Effector memory CD8-positive, alpha-beta T cell (primary cell): ENCODE data around the gene RDH13.
A peak's percentile ranks its signal among the peaks of the same experiment; 100 is the strongest.

ENCODE experiments used
- ATAC-seq: fragments of 150-1000 bp; cut with Tn5 transposase; replicated peaks from 2 replicates; pipeline ENCODE4 v1.10.0; 2021; ENCODE audit warnings: mild to moderate bottlenecking, moderate library complexity
- DNase-seq, 3 experiments: peaks; one replicate each; pipeline ENCODE4 v3.0.0; 2021
- H3K27ac Mint-ChIP-seq, 2 donors: one replicate each; pipeline ENCODE4 v1.8.0; 2022; ENCODE audit warnings: mild to moderate bottlenecking in 2 of 2, mixed read lengths in 2 of 2, moderate library complexity in 2 of 2
- H3K27me3 Mint-ChIP-seq, 2 donors: one replicate each; pipeline ENCODE4 v1.8.0; 2022; ENCODE audit warnings: mixed read lengths in 2 of 2
- H3K36me3 Mint-ChIP-seq: one replicate; pipeline ENCODE4 v1.8.0; 2022; ENCODE audit warnings: mild to moderate bottlenecking, moderate library complexity, mixed read lengths; ENCODE audit not compliant: insufficient read depth
- H3K4me1 Mint-ChIP-seq, 2 donors: one replicate each; pipeline ENCODE4 v1.8.0; 2022; ENCODE audit warnings: low read depth in 2 of 2, mixed read lengths in 2 of 2
- H3K4me3 Mint-ChIP-seq, 2 donors: one replicate each; pipeline ENCODE4 v1.8.0; 2022; ENCODE audit warnings: mild to moderate bottlenecking in 2 of 2, mixed read lengths in 2 of 2, moderate library complexity in 2 of 2
- H3K9me3 Mint-ChIP-seq, 2 donors: one replicate each; pipeline ENCODE4 v1.8.0; 2022; ENCODE audit warnings: mixed read lengths in 2 of 2

Gene RDH13

DNA sequence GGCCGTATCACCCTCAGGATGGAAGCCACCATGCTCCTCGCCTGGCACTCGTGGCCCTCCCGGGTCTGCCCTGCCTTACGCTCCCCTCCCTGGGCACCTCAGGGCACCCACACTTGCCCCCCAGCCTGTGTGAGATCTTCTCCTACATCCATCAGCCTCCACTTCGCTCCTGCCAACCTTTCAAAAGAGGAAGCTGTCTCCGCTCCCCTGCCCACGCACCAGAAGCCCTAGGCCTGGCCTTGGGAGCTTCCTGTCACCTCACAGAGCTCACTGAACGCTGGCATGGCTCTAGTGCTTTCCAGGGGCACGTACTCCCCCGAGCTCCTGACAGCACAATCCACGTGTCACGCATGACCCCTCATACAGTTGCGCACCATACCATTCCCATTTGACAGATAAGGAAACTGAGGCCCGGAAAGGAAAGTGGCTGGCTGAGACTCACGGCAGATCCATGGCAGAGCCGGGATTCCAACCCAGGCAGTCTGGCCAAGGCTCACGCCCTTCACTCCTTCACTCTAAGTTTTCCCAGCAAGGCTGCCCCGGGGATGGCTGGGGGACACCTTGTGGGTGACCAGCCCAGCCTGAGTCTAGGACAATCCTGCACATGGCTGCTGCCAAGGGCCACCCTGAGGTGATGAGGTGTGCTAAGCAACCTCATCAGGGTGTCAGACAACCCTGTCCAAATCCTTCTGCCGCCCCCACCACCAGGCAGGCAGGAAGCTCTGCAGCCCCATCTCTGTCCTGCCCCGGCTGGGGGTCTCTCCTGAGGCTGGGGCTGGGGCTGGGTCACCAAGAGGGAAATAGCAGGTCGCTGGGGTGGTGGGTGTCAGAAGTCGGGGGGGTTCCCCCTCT lies 35.1 kb upstream of the RDH13 start:
- H3K4me1 Mint-ChIP-seq, result peaks cover 0 to 4% of the 10 kb centered on the region in 2 donors
- H3K27ac Mint-ChIP-seq, result no peak overlapping the region
- no peaks in the 10 kb centered on the region for H3K9me3 Mint-ChIP-seq
- H3K4me3 Mint-ChIP-seq, result no peak overlapping the region
- peaks cover 25% of the 10 kb centered on the region for H3K36me3 Mint-ChIP-seq
- no peak for ATAC-seq
- H3K27me3 Mint-ChIP-seq, result no peaks in the 10 kb centered on the region
- DNase-seq, result no peak

GRCh38 chr19:55096061-55096701 lies 33.2 kb upstream of the RDH13 start:
- ATAC-seq (no peak), DNase-seq (no peak)
- peaks cover 0 to 4% of the 10 kb centered on the region in 2 donors for H3K4me1 Mint-ChIP-seq
- H3K4me3 Mint-ChIP-seq, result no peak overlapping the region
- no peaks in the 10 kb centered on the region for H3K9me3 Mint-ChIP-seq
- no peak overlapping the region for H3K27ac Mint-ChIP-seq
- no peaks in the 10 kb centered on the region for H3K27me3 Mint-ChIP-seq
- peaks cover 12% of the 10 kb centered on the region for H3K36me3 Mint-ChIP-seq

- Mint-ChIP-seq H3K27me3 (no peaks in the 10 kb centered on the region), H3K4me1 (peaks cover 0 to 6% of the 10 kb centered on the region in 2 donors), H3K36me3 (peaks cover 12% of the 10 kb centered on the region), H3K27ac (no peak overlapping the region), H3K9me3 (no peaks in the 10 kb centered on the region), H3K4me3 (no peak overlapping the region)
- ATAC-seq, result no peak
- DNase-seq, result no peak
These were observed 32.5 kb upstream of the RDH13 start for GRCh38 chr19:55095260-55096060.

DNA sequence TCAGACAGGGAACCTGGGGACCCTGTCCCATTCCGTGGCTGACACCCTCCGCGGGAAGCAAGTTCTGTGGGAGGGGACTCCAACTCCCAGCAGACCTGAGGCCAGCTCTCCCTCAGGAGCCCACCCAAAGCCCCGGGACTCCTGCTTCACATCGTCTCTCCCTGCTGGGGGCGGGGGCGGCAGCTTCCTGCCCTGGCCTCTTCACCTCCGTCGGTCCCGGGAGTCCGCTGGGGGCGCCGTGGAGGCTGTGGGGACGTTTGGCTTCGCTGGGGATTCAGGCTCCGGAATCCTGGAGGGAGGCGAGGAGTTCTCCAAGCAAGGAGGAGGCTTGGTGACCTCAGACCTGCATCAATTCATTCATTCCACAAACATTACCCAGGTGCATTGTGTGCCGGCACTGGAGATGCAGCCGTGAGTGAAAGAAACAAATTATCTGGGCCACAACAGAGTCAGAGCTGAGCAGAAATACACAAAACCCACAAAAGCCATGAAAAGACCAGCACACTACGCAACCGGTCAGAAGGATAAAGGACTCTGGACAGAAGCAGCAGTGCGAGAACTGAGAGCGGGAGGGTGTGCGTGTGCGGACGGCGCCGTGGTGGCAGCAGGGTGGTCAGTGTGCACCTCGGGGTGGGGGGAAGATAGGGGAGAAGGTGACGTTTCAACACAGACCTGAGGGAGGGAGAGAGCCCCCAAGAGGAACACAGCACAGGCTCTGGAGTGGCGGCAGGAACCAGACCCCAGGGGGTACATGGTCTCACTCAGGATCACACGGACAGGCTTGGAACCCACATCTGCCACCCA lies 31.7 kb upstream of the RDH13 start:
- DNase-seq (no peak), ATAC-seq (no peak)
- Mint-ChIP-seq H3K9me3 (no peaks in the 10 kb centered on the region), H3K27ac (no peak overlapping the region), H3K4me3 (no peak overlapping the region), H3K36me3 (peaks cover 17% of the 10 kb centered on the region), H3K4me1 (peaks cover 2 to 3% of the 10 kb centered on the region in 2 donors), H3K27me3 (no peaks in the 10 kb centered on the region)

DNA sequence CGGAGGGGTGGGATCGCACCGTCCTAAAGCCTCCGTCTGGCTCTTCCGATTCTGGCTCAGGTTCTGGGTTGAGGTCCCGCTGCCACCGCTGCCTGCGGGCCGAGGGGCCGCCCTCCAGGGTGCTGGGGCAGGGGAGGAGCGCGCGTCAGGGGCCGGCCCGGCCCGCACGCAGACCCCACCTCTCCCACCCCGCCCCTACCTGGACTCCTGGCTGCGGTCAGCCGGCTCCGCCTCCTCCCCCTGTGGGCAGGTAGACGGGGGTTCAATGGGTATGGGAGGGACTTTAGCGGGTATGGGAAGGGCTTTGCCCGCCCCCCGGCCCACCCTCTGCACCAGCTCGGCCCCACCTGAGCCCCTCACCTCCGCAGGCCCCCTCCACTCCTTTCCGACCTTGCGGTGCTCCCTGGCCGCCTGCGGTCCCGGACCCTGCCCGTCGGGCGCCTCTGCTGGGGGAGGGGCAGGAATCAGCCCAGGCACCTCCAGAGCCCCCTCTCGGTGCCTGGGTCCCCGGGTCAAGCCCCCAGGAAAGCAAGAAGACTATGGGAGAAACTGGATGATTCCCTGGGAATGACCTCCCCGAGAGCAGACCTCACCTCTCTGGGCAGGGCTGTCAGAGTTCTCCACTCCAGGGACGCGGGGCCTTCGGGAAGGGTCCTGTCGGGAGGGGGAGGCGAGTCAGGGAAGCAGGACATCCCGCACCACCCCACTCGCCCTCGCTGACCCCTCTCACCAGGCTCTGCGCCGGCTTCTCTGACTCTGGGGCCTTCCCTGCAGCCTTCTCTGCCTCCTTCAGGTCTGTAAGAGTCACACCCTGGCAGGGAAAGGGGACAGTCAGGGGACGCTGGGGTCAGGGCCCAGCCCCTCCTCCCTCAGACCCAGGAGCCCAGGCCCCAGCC lies 29.7 kb upstream of the RDH13 start:
- H3K9me3 Mint-ChIP-seq, result no peaks in the 10 kb centered on the region
- no peak overlapping the region for H3K27ac Mint-ChIP-seq
- no peak overlapping the region for H3K4me3 Mint-ChIP-seq
- H3K27me3 Mint-ChIP-seq, result peaks cover 9 to 17% of the 10 kb centered on the region in 2 donors
- no peak for ATAC-seq
- H3K4me1 Mint-ChIP-seq, result peaks cover 12 to 14% of the 10 kb centered on the region in 2 donors
- peaks cover 19% of the 10 kb centered on the region for H3K36me3 Mint-ChIP-seq
- no peak for DNase-seq

DNA sequence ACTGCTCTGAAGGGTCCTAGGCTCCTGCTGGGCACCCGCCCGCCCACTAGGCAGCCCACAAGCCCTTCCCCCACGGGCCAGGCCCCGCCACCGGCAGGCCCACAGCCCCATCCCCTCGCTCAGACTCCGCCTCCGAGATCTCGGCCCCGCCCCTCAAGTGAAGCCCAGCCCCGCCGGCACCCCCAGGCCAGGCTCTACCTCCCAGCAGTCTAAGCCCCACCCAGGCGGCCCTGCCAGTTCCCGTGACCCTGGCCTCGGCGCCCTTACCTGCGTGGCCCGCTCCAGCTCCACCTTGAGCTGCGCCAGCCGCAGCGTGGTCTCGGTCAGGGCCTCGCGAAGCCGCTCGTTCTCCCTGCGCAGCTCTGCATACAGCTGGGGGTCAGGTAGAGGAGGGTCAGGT lies 29.0 kb upstream of the RDH13 start:
- Mint-ChIP-seq H3K4me1 (peaks cover 16 to 19% of the 10 kb centered on the region in 2 donors), H3K27ac (no peak overlapping the region), H3K27me3 (peaks cover 9 to 24% of the 10 kb centered on the region in 2 donors), H3K4me3 (no peak overlapping the region), H3K36me3 (peaks cover 13% of the 10 kb centered on the region), H3K9me3 (no peaks in the 10 kb centered on the region)
- ATAC-seq (no peak), DNase-seq (no peak)

DNA sequence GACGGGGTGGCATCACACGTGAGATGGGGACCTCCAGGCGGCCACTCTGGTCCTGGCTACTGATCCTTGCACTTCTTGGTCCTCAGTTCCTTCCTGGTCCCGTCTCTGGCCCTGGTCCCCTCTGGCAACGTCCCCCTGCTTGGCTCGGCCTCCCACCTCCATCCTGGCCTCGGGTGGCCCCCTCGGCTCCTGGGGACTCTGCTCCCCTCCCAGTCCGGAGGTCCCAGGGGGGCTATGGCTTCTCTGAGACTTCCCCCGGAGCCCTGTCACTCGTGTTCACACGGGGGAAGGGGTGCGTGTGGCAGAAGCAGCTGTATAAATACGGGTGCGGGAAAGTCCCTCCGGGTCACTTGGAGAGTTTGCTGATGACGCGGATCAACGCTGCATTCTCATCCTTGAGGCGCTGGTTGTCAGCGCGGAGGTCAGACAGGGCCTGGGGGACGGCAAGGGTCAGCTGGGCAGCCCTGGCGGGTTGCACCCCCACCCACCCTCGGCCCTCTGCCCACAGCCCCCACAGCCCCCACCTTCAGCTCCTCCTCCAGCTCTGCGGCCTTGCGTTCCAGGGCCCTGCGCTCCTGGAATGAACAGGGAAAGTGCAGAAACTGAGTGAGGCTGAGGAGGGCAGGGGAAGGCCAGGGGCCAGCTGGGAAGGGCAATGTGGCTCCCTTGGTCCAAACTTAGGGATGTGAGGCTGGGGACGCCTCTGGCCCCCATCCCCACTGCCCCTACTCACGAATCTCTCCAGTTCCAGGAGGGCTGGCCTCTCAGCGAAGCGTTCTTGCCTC lies 28.4 kb upstream of the RDH13 start:
- peaks cover 16 to 19% of the 10 kb centered on the region in 2 donors for H3K4me1 Mint-ChIP-seq
- no peaks in the 10 kb centered on the region for H3K9me3 Mint-ChIP-seq
- DNase-seq (no peak), ATAC-seq (no peak)
- H3K36me3 Mint-ChIP-seq, result peaks cover 13% of the 10 kb centered on the region
- no peak overlapping the region for H3K27ac Mint-ChIP-seq
- no peak overlapping the region for H3K4me3 Mint-ChIP-seq
- peaks cover 9 to 25% of the 10 kb centered on the region in 2 donors for H3K27me3 Mint-ChIP-seq

- DNase-seq, result no peak
- no peak overlapping the region for H3K27ac Mint-ChIP-seq
- peaks cover 16 to 19% of the 10 kb centered on the region in 2 donors for H3K4me1 Mint-ChIP-seq
- H3K27me3 Mint-ChIP-seq, result peaks cover 9 to 31% of the 10 kb centered on the region in 2 donors
- no peaks in the 10 kb centered on the region for H3K9me3 Mint-ChIP-seq
- ATAC-seq, result no peak
- H3K36me3 Mint-ChIP-seq, result peaks cover 13% of the 10 kb centered on the region
- no peak overlapping the region for H3K4me3 Mint-ChIP-seq
These were observed 27.6 kb upstream of the RDH13 start for GRCh38 chr19:55090564-55090963.

DNA sequence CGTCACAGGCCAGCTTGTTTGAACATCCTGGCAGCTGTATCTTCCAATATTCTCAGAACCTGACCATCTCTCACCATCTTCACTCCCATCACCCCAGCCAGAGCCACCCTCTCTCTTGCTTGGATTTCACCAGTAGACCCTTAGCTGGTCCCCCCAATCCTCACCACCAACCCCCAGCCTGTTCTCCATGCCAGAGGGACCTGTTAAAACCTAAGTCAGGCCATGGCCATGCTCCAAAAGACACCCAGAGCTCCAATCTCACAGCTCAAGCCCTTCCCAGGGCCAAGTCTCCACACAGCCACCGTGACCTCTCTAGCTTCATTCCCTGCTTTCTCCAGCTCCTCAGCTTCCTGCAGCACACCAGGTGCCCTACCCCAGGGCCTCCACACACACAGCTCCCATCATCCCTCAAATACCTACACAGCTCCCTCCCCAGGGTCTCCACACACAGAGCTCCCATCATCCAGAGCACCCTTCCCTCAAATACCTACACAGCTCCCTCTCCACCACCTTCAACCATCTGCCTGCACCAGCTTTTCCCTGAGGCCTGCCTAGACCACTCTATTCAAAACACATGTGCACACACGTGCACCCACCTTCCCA lies 26.5 kb upstream of the RDH13 start:
- H3K27me3 Mint-ChIP-seq, result peaks cover 9 to 41% of the 10 kb centered on the region in 2 donors
- no peaks in the 10 kb centered on the region for H3K9me3 Mint-ChIP-seq
- DNase-seq (no peak), ATAC-seq (no peak)
- no peak overlapping the region for H3K27ac Mint-ChIP-seq
- peaks cover 7% of the 10 kb centered on the region for H3K36me3 Mint-ChIP-seq
- H3K4me1 Mint-ChIP-seq, result peaks cover 16 to 19% of the 10 kb centered on the region in 2 donors
- no peak overlapping the region for H3K4me3 Mint-ChIP-seq

DNA sequence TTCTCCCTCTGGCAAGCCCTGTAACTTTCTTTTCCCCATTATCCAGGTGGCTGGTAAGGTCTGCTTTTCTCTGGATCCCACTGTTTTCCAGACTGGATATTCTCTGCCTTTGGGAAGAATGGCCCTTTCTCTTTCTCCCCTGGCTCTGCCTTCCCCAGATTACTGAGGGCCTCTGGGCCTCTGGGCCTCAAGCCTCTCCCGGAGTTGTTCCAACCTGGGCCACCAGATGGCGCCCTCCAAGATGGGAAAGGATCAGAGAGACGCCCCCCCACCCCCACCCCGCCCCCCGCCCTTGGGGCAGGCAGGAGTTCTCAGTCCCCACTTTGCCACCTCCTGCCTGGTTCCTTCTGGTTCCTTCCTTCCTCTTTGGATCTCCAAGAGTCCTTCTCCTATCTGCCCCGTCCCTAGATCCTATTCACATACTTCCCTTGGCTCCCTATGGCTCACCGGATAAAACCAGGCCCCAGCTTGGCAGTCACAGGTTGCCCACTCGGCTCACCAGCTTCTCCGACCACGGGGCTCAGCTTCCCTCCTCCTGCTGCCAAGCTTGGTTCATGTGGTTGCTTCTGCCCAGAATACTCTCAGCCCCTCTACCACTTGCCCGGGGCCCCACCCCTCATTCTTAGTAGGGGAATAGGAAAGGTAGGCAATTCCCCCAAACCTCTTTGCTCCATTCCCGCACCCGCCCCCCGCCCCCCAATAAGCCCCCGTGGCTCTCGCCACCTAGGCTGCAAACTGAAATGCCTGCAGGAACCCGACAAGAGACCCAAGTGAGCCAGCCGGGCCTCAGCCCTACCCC lies 25.8 kb upstream of the RDH13 start:
- peak overlapping the region in 1 of 2 donors; percentile 76 for H3K27ac Mint-ChIP-seq
- DNase-seq (peak; percentile 76 to 82 (median 80)), ATAC-seq (peak; percentile 64)
- H3K36me3 Mint-ChIP-seq, result peaks cover 7% of the 10 kb centered on the region
- H3K4me1 Mint-ChIP-seq, result peaks cover 16 to 19% of the 10 kb centered on the region in 2 donors
- peak overlapping the region; percentile 21 to 72 for H3K4me3 Mint-ChIP-seq
- H3K27me3 Mint-ChIP-seq, result peaks cover 15 to 48% of the 10 kb centered on the region in 2 donors
- no peaks in the 10 kb centered on the region for H3K9me3 Mint-ChIP-seq

DNA sequence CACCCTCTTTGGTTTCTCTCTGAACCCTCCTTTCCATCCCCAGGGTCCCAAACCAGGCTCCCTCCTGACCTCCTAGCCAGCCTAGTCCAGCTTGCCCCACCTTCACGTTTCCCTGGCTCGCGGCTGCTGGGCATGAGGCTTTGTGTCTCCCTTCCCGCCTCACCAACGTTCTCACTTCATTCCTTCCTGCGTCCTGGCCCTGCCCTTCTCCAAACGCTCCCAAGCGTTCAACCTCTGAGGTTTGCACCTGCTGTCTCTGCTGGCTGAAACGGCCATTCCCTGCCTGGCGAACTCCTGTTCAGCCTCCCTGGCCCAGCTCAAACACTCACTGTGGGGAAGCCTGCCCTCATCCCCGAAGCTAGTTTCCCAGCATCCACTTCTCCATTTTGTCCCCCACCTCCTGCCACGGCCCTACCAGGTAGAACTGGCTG lies 25.1 kb upstream of the RDH13 start:
- ATAC-seq, result no peak
- DNase-seq, result no peak
- peaks cover 18 to 55% of the 10 kb centered on the region in 2 donors for H3K27me3 Mint-ChIP-seq
- H3K36me3 Mint-ChIP-seq, result peaks cover 7% of the 10 kb centered on the region
- H3K27ac Mint-ChIP-seq, result peak overlapping the region in 1 of 2 donors; percentile 76
- H3K4me3 Mint-ChIP-seq, result peak overlapping the region; percentile 21 to 72
- no peaks in the 10 kb centered on the region for H3K9me3 Mint-ChIP-seq
- H3K4me1 Mint-ChIP-seq, result peaks cover 16 to 19% of the 10 kb centered on the region in 2 donors
